ENCODE results near the gene CD93.

CD93 gene

GRCh38 chr20:23122321-23122720, 36.2 kb upstream of the CD93 start:
- TF ChIP-seq EZH2phosphoT487 (IDR thresholded peaks at IDR 0.05; ENCODE audit: low read depth) (no peak), CTCF (IDR thresholded peaks at IDR 0.05; ENCODE audit: low read depth, low read length) (no peak)
- Histone ChIP-seq H3K4me3 (ENCODE audit: low read length) (no peak overlapping the region), H3K27me3 (ENCODE audit: low read depth, low read length) (no peaks in the 10 kb centered on the region), H3K79me2 (ENCODE audit: low read length) (no peaks in the 10 kb centered on the region), H3K4me1 (ENCODE audit: low read length) (peaks cover 54% of the 10 kb centered on the region), H3K9me3 (ENCODE audit: insufficient read depth, low read length) (no peaks in the 10 kb centered on the region), H3K36me3 (replicated peaks; ENCODE audit: low read depth, low read length) (no peaks in the 10 kb centered on the region), H3K27ac (ENCODE audit: low read length) (no peak overlapping the region), H3K9ac (ENCODE audit: low read length) (no peak overlapping the region), H4K20me1 (ENCODE audit: insufficient read depth, low read length) (no peaks in the 10 kb centered on the region), H2AFZ (ENCODE audit: low read depth, low read length) (no peak overlapping the region), H3K4me2 (ENCODE audit: low read length) (no peak overlapping the region)

GRCh38 chr20:23121751-23122320, 35.7 kb upstream of the CD93 start:
- Histone ChIP-seq H3K9me3 (ENCODE audit: insufficient read depth, low read length) (no peaks in the 10 kb centered on the region), H2AFZ (ENCODE audit: low read depth, low read length) (no peak overlapping the region), H3K4me1 (ENCODE audit: low read length) (peaks cover 58% of the 10 kb centered on the region)

GRCh38 chr20:23120936-23121750, 35.0 kb upstream of the CD93 start:
- Histone ChIP-seq H4K20me1 (ENCODE audit: insufficient read depth, low read length) (no peaks in the 10 kb centered on the region), H3K4me2 (ENCODE audit: low read length) (no peak overlapping the region)

More at GRCh38 chr20:23121751-23122320, 35.7 kb upstream of the CD93 start:
- Histone ChIP-seq H3K4me2 (ENCODE audit: low read length) (no peak overlapping the region), H3K36me3 (replicated peaks; ENCODE audit: low read depth, low read length) (no peaks in the 10 kb centered on the region), H4K20me1 (ENCODE audit: insufficient read depth, low read length) (no peaks in the 10 kb centered on the region), H3K4me3 (ENCODE audit: low read length) (no peak overlapping the region), H3K27me3 (ENCODE audit: low read depth, low read length) (no peaks in the 10 kb centered on the region), H3K27ac (ENCODE audit: low read length) (no peak overlapping the region), H3K9ac (ENCODE audit: low read length) (no peak overlapping the region), H3K79me2 (ENCODE audit: low read length) (no peaks in the 10 kb centered on the region)
- no peak for TF ChIP-seq EZH2phosphoT487 (IDR thresholded peaks at IDR 0.05; ENCODE audit: low read depth)

GRCh38 chr20:23120261-23120660, 34.1 kb upstream of the CD93 start:
- Histone ChIP-seq H3K9ac (ENCODE audit: low read length) (no peak overlapping the region), H2AFZ (ENCODE audit: low read depth, low read length) (no peak overlapping the region), H3K79me2 (ENCODE audit: low read length) (no peaks in the 10 kb centered on the region), H3K4me2 (ENCODE audit: low read length) (no peak overlapping the region), H3K27ac (ENCODE audit: low read length) (no peak overlapping the region), H3K36me3 (replicated peaks; ENCODE audit: low read depth, low read length) (no peaks in the 10 kb centered on the region), H3K4me1 (ENCODE audit: low read length) (peaks cover 58% of the 10 kb centered on the region), H4K20me1 (ENCODE audit: insufficient read depth, low read length) (no peaks in the 10 kb centered on the region), H3K4me3 (ENCODE audit: low read length) (no peak overlapping the region), H3K9me3 (ENCODE audit: insufficient read depth, low read length) (no peaks in the 10 kb centered on the region), H3K27me3 (ENCODE audit: low read depth, low read length) (no peaks in the 10 kb centered on the region)
- no peak for TF ChIP-seq EZH2phosphoT487 (IDR thresholded peaks at IDR 0.05; ENCODE audit: low read depth)
- no peak for TF ChIP-seq CTCF (IDR thresholded peaks at IDR 0.05; ENCODE audit: low read depth, low read length)

More at GRCh38 chr20:23120936-23121750, 35.0 kb upstream of the CD93 start:
- H2AFZ ChIP-seq (ENCODE audit: low read depth, low read length) = no peak overlapping the region
- H3K79me2 ChIP-seq (ENCODE audit: low read length) = no peaks in the 10 kb centered on the region
- H3K4me3 ChIP-seq (ENCODE audit: low read length) = no peak overlapping the region
- no peaks in the 10 kb centered on the region for H3K27me3 ChIP-seq (ENCODE audit: low read depth, low read length)
- no peak overlapping the region for H3K27ac ChIP-seq (ENCODE audit: low read length)
- peaks cover 58% of the 10 kb centered on the region for H3K4me1 ChIP-seq (ENCODE audit: low read length)
- H3K36me3 ChIP-seq (replicated peaks; ENCODE audit: low read depth, low read length) = no peaks in the 10 kb centered on the region
- no peaks in the 10 kb centered on the region for H3K9me3 ChIP-seq (ENCODE audit: insufficient read depth, low read length)
- TF ChIP-seq CTCF (IDR thresholded peaks at IDR 0.05; ENCODE audit: low read depth, low read length) = no peak
- no peak overlapping the region for H3K9ac ChIP-seq (ENCODE audit: low read length)

Measured in OCI-LY3 (cell line).